Cardiac fibroblast (primary cell): ENCODE measurements around the gene GOLGA6L10.
"Not testable (repeated sequence)": the region's sequence is repeated elsewhere in the genome, so short reads cannot be mapped to it uniquely, and the experiment has no call there.

Experiments
- DNase-seq, 2 donors: peaks; one replicate each; pipeline versions ENCODE4 v3.0.0 to v3.0.0-alpha.2; 2010; ENCODE audit warnings: low read depth in 2 of 2
- H3K4me3 ChIP-seq, 2 donors: replicated peaks in 1 of 2; 1 replicate in 1 of 2; 2 replicates in 1 of 2; pipeline ENCODE4 v1.5.1; 2011; ENCODE audit warnings: low read depth in 2 of 2, low read length in 2 of 2, mild to moderate bottlenecking in 2 of 2, moderate library complexity in 1 of 2
- TF ChIP-seq, protein P1 (sequence below): IDR thresholded peaks from one replicate; pipeline ENCODE4 v1.5.1; 2011; ENCODE audit warnings: low read depth, mild to moderate bottlenecking, low read length, inconsistent platforms

GOLGA6L10 gene

DNA sequence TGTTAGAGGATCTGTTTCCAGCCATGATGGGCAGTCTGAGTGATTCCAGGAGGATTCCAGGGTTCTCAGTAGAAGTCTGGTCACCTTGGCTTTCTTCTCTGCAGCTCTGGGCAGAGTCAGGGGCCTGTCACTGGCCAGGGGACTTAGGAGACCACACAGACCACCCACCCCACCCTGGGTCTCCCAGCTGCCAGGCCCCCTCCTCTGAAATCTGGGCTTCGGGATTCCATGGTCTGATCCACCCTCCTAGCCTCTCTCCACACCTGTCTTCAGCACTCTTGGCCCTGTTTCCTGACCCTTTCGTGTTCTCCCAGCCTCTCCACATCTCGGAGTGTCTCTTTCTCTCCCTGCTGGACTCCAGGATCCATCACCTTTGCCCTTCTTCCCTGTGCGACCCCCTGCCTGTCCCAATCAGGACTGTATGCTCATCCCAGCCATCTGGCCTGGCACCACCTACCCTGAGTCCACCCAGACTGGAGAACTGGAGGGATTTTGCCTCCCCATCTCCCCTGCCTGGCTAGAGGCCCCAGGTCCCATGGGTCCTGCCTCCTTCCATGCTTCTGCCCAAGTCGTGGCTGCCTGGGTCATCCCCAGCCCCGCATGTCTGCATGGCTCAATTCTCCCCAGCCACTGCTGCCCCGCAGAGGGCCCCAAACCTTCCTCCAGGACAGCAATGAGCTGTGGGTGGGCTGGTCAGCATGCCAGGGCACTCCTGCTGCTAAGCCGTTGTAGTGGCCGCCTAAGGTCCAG, 34.3 kb downstream of the GOLGA6L10 start:
- DNase-seq = no peak
- TF ChIP-seq, protein P1, sequence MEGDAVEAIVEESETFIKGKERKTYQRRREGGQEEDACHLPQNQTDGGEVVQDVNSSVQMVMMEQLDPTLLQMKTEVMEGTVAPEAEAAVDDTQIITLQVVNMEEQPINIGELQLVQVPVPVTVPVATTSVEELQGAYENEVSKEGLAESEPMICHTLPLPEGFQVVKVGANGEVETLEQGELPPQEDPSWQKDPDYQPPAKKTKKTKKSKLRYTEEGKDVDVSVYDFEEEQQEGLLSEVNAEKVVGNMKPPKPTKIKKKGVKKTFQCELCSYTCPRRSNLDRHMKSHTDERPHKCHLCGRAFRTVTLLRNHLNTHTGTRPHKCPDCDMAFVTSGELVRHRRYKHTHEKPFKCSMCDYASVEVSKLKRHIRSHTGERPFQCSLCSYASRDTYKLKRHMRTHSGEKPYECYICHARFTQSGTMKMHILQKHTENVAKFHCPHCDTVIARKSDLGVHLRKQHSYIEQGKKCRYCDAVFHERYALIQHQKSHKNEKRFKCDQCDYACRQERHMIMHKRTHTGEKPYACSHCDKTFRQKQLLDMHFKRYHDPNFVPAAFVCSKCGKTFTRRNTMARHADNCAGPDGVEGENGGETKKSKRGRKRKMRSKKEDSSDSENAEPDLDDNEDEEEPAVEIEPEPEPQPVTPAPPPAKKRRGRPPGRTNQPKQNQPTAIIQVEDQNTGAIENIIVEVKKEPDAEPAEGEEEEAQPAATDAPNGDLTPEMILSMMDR = no peak
- no peak overlapping the region for H3K4me3 ChIP-seq

DNA sequence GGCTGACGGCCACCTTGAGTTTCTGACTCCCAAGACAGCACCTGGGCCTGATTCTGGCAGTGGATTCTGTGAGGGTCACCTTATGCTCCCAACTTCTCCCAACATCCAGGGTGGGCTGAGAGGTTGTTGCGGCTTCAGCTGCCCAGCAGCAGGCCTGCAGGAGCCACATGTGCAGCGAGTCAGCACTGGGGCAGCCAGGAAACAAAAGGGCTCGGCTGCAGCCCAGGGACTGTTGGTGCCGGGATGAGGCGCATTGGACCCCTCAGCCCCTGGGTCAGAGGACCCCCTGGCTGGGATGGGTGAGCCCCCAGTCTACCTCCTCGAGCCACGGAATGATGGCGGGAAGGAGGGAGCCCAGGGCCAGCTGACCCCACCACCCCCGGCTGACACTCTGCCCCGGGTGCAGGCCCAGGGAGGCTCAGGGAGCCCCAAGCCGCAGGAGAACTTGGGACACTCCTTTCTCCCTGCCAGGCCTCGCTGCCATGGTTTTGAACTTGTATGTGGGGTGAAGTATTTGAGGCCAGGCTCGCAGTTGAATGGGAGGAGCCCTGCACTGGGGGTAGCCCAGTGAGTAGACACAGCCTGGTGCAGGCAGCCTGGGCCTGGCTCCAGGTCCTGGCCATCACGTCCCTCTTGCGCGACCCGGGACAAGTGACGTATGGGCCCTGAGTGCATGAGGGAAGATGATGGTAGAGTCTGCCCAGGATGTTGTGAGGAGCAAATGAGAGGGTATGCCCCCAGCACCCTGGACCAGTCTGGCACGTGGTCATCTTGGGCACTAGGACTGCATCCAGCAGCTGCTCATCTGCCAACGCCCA, 35.1 kb downstream of the GOLGA6L10 start:
- H3K4me3 ChIP-seq, DNase-seq: not testable (repeated sequence)

DNA sequence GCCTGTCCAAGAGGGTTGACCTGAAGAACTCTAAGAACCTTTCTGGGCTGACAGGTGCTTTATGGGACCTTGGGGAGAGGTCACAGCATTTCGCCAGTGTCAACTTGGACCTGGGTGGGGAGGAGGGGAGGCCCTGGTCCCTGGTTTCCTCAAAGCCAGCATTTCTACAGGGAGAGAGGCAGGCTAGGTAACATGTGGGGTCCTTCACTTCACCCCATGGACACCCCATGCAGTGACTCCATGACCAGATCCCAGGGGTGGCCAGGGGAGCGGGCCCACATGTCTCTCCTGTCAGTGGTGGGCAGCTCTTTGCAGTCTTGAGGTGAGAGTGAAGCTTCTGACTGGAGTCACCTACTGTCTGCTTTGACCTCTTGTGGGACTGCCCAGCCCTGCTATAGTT, 35.8 kb downstream of the GOLGA6L10 start:
- TF ChIP-seq, protein P1 = no peak
- no peak overlapping the region for H3K4me3 ChIP-seq

DNA sequence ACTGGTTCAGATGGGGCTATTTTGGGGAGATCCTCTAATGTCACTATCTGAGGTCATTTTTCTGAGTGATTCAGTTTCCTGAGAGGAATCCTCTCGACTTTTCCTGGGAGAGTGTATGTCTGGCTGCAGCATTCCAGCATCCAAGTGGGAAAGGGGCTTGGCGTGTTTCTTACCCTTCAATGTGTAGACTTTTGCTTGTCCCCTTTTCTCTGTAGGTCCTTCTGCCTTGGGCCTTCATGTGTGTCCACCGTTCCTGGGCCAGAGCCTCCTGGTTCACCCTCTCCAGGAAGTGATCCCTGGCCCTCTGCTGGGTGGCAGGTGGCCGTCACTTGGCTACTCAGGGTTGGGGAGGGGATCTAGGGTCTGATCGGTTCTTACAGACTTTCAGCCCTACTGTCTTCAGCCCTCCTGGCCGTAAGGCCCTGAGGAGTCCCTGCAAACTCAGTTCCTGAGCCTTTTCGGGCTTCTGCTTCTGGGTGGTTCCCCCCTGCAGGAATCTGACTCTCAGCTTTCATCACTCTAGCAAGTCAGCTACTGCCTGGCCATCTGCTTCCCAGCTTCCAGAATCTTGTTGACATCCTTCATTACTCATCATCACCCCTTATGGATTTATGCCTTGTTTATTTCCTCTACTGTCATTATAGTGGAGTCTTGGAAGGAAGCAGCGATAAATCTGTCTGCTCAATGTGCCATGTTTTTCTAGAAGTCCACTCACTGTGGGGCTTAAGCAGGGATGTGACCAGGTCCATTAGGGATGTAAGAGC, 36.5 kb downstream of the GOLGA6L10 start:
- DNase-seq = peak; percentile 11 to 25
- no peak overlapping the region for H3K4me3 ChIP-seq
- TF ChIP-seq, protein P1 = no peak

More for the DNA sequence above, 35.8 kb downstream of the GOLGA6L10 start:
- no peak for DNase-seq

DNA sequence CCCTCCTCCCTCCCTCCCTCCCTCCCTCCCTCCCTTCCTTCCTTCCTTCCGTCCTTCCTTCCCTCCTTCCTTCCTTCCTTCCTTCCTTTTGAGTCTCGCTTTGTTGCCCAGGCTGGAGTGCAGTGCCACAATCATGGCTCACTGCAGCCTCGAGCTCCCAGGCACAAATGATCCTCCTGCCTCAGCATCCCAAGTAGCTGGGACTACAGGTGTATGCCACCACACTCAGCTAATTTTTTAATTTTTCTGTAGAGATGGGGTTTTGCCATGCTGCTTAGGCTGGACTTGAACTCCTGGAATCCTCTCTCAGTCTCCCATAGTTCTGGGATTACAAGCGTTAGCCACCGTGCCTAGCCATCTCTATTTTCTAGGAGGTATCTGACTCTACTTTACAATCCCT, 38.0 kb downstream of the GOLGA6L10 start:
- not testable (repeated sequence) for H3K4me3 ChIP-seq, DNase-seq

DNA sequence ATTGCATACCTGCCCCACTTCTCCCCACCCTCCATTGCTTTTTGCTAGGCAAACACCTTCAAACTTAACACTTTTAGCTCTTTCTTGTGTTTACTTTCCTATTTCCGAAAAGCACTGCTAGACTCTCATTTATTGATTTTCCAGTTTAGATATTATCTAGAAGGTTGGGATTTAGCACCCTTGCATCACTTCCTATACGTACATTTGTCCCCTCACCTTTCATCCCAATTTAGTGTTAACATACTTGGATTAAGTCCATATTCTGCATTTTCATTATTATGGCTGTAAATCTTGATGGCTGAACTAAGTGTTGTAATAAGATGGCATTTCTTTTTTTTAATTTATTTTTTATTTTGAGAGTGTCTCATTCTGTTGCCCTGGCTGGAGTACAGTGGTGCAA, 39.5 kb downstream of the GOLGA6L10 start:
- no peak overlapping the region for H3K4me3 ChIP-seq
- TF ChIP-seq, protein P1 = no peak
- no peak for DNase-seq

DNA sequence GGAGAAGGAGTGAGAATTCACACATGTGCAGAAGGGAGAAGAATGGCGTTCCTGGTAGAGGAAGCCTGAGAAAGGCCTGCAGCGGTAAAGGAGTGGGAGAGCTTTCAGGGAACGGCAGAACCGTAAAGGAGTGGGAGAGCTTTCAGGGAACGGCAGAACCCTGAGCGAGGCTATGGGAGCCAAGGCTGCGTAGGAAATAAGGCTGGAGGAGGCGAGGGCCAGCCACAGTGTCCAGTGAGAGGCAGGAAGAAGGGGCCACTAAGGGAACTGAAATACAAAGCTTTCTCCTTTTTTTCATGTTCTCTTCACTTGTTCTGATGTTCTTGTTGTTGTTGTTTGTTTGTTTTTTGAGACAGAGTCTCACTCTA, 41.6 kb downstream of the GOLGA6L10 start:
- DNase-seq = no peak
- TF ChIP-seq, protein P1 = no peak
- no peak overlapping the region for H3K4me3 ChIP-seq
